Osteocyte (in vitro differentiated cells): ENCODE results near the gene TRAF4. TPM values are rescaled to one million over a fixed set of nuclear protein-coding genes. Genes with fewer than 3 reads are reported as not detected.

Experiments
- DNase-seq: peaks from one replicate; pipeline ENCODE4 v3.0.0; 2021; ENCODE audit warnings: mixed read lengths; ENCODE audit not compliant: unreplicated experiment; ENCODE audit errors: extremely low spot score
- H3K27ac Mint-ChIP-seq: one replicate; pipeline ENCODE4 v1.8.0; 2021; ENCODE audit warnings: mild to moderate bottlenecking, mixed read lengths; ENCODE audit not compliant: unreplicated experiment
- H3K27me3 Mint-ChIP-seq: one replicate; pipeline ENCODE4 v1.8.0; 2021; ENCODE audit warnings: mixed read lengths; ENCODE audit not compliant: unreplicated experiment
- H3K36me3 Mint-ChIP-seq: one replicate; pipeline ENCODE4 v1.8.0; 2021; ENCODE audit warnings: mixed read lengths; ENCODE audit not compliant: unreplicated experiment
- H3K4me1 Mint-ChIP-seq: one replicate; pipeline ENCODE4 v1.8.0; 2021; ENCODE audit warnings: mixed read lengths; ENCODE audit not compliant: unreplicated experiment
- H3K4me3 Mint-ChIP-seq: one replicate; pipeline ENCODE4 v1.8.0; 2021; ENCODE audit warnings: mild to moderate bottlenecking, moderate library complexity, mixed read lengths; ENCODE audit not compliant: unreplicated experiment
- H3K9me3 Mint-ChIP-seq: one replicate; pipeline ENCODE4 v1.8.0; 2021; ENCODE audit warnings: mixed read lengths; ENCODE audit not compliant: unreplicated experiment
- CTCF ChIP-seq: fragments of 200-600 bp; sonication (generic); IDR thresholded peaks from 2 replicates; pipeline ENCODE4 v1.5.0; 2021; ENCODE audit warnings: antibody characterized with exemption, mild to moderate bottlenecking, moderate library complexity
- total RNA-seq: library from RNA; stranded (reverse); gene quantifications from 2 replicates; pipeline ENCODE4 v1.2.1, GENCODE V29; 2021

Gene TRAF4
- total RNA-seq, 1 donor from 2014 or later, result 95.5 TPM

GRCh38 chr17:28724500-28725165, 19.2 kb upstream of the TRAF4 start:
- Mint-ChIP-seq H3K4me3 (peak overlapping the region; percentile 88), H3K4me1 (peaks cover 55% of the 10 kb centered on the region), H3K27me3 (no peaks in the 10 kb centered on the region), H3K36me3 (peaks cover 21% of the 10 kb centered on the region), H3K27ac (peak overlapping the region; percentile 92), H3K9me3 (no peaks in the 10 kb centered on the region)
- no peak for TF ChIP-seq CTCF
- no peak for DNase-seq

- Mint-ChIP-seq H3K4me1 (peaks cover 51% of the 10 kb centered on the region), H3K27ac (peak overlapping the region; percentile 92), H3K36me3 (peaks cover 17% of the 10 kb centered on the region), H3K9me3 (no peaks in the 10 kb centered on the region), H3K27me3 (no peaks in the 10 kb centered on the region), H3K4me3 (peak overlapping the region; percentile 88)
- TF ChIP-seq CTCF, result no peak
- DNase-seq, result no peak
Observed at GRCh38 chr17:28725166-28725659, 18.6 kb upstream of the TRAF4 start.

- peaks cover 12% of the 10 kb centered on the region for H3K36me3 Mint-ChIP-seq
- no peak for DNase-seq
- H3K4me1 Mint-ChIP-seq, result peaks cover 46% of the 10 kb centered on the region
- peak overlapping the region; percentile 88 for H3K4me3 Mint-ChIP-seq
- no peaks in the 10 kb centered on the region for H3K9me3 Mint-ChIP-seq
- TF ChIP-seq CTCF, result no peak
- H3K27me3 Mint-ChIP-seq, result no peaks in the 10 kb centered on the region
- H3K27ac Mint-ChIP-seq, result peak overlapping the region; percentile 92
Observed at GRCh38 chr17:28725660-28726225, 18.1 kb upstream of the TRAF4 start.

- Mint-ChIP-seq H3K36me3 (peaks cover 8% of the 10 kb centered on the region), H3K4me3 (peak within 1 kb of the TSS; percentile 88), H3K27me3 (no peaks in the 10 kb centered on the region), H3K9me3 (no peaks in the 10 kb centered on the region), H3K4me1 (peaks cover 41% of the 10 kb centered on the region), H3K27ac (peak within 1 kb of the TSS; percentile 96)
- TF ChIP-seq CTCF, result no peak
- DNase-seq, result peak; percentile 89
Observed at GRCh38 chr17:28726226-28726626, 17.6 kb upstream of the TRAF4 start, which contains the start of gene TLCD1. Gene TLCD1, minus strand, starts transcription at chr17:28726233. Its CDS starts 136 bp downstream, at chr17:28726097.
